Measurements from ENCODE around the gene HOXA9. TPM values are rescaled to one million over a fixed set of nuclear protein-coding genes. Genes with fewer than 3 reads are reported as not detected.

Gene HOXA9
- total RNA-seq, 1 experiment from 2014 or later, result 6.9 TPM

GRCh38 chr7:27169658-27170425, 4.5 kb upstream of the HOXA9 start:
- peak overlapping the region; percentile 87 for H3K27ac Mint-ChIP-seq (ENCODE audit: low read depth, unreplicated experiment)

DNA sequence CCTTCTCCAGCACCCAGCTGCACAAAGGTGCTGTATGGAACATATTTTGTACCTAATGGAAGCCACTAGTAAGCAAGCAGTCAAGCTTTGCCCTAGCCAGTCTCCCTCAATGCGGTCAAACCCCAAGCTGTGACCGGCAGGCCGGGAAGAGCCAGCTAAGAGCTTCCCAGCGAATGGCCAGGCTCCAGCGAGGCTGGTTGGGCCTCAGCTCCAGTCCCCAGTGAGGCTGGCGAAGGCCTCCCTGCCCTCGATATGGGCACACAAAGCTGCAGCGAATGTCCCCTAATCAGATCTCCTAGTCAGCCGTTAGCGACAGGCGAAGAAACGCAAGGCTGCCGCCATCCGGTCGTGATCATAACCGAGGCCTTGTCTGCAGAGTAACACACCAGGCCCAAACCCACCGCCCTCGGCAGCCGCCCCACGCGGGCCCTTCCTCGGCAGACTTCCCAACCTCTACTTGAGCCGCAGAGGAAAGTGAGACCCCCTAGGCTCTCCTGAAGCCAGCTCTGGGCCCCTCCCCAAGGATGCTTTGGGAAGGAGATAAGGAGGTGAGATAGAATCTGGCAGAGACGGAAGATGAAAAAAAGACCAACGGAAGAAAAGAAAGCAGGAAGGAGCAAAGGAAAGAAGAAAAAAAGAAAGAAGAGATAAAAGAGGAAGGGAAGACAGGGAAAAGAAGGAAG, 3.1 kb upstream of the HOXA9 start:
- Mint-ChIP-seq H3K27me3 (ENCODE audit: insufficient read depth, unreplicated experiment) (no peaks in the 10 kb centered on the region), H3K9me3 (ENCODE audit: unreplicated experiment) (no peaks in the 10 kb centered on the region), H3K4me3 (ENCODE audit: unreplicated experiment) (peak overlapping the region; percentile 79), H3K36me3 (ENCODE audit: insufficient read depth, unreplicated experiment) (peaks cover 18% of the 10 kb centered on the region), H3K27ac (ENCODE audit: low read depth, unreplicated experiment) (peak overlapping the region; percentile 87), H3K4me1 (ENCODE audit: insufficient read depth, unreplicated experiment) (peaks cover 20% of the 10 kb centered on the region)
- no peak for DNase-seq (ENCODE audit: unreplicated experiment)
- no TSS peak for BruUV-seq (replicated peaks)
- ChIA-PET POLR2A (interaction anchor here (0.5 to 6.3 kb wide), 8 partner anchors 9 to 969 kb away, joined by 3 to 42 read pairs (median 4); partner anchors contain the start of genes HOXA1 and HOXA6), CTCF (interaction anchor here (0.6 to 1.6 kb wide), 6 partner anchors 9 to 644 kb away, joined by 3 to 9 read pairs (median 4); no protein-coding TSS in a partner anchor)
- intact Hi-C loops (cut with micrococcal nuclease), result no loop called here
- no peak for TF ChIP-seq CTCF (IDR thresholded peaks at IDR 0.05; ENCODE audit: unreplicated experiment)

More at GRCh38 chr7:27169658-27170425, 4.5 kb upstream of the HOXA9 start:
- Mint-ChIP-seq H3K4me3 (ENCODE audit: unreplicated experiment) (peak overlapping the region; percentile 79), H3K27me3 (ENCODE audit: insufficient read depth, unreplicated experiment) (no peaks in the 10 kb centered on the region), H3K36me3 (ENCODE audit: insufficient read depth, unreplicated experiment) (peaks cover 12% of the 10 kb centered on the region), H3K4me1 (ENCODE audit: insufficient read depth, unreplicated experiment) (peaks cover 20% of the 10 kb centered on the region), H3K9me3 (ENCODE audit: unreplicated experiment) (no peaks in the 10 kb centered on the region)
- peak; percentile 55 for DNase-seq (ENCODE audit: unreplicated experiment)
- ChIA-PET CTCF (interaction anchor here (1.0 to 1.8 kb wide), 8 partner anchors 10 to 800 kb away, joined by 3 to 5 read pairs (median 4); partner anchors contain the start of gene HOXA5), POLR2A (interaction anchor here (0.6 to 6.3 kb wide), 13 partner anchors 7 to 970 kb away, joined by 3 to 59 read pairs (median 12); partner anchors contain the start of genes HOXA1, HOXA5, HOXA6 and SKAP2)
- no peak for TF ChIP-seq CTCF (IDR thresholded peaks at IDR 0.05; ENCODE audit: unreplicated experiment)
- intact Hi-C loops (cut with micrococcal nuclease), result no loop called here
- no TSS peak for BruUV-seq (replicated peaks)

GRCh38 chr7:27167916-27168264, 2.6 kb upstream of the HOXA9 start:
- no peak for TF ChIP-seq CTCF (IDR thresholded peaks at IDR 0.05; ENCODE audit: unreplicated experiment)
- Mint-ChIP-seq H3K27me3 (ENCODE audit: insufficient read depth, unreplicated experiment) (no peaks in the 10 kb centered on the region), H3K4me3 (ENCODE audit: unreplicated experiment) (no peak overlapping the region), H3K36me3 (ENCODE audit: insufficient read depth, unreplicated experiment) (peaks cover 18% of the 10 kb centered on the region), H3K27ac (ENCODE audit: low read depth, unreplicated experiment) (peak overlapping the region; percentile 25), H3K4me1 (ENCODE audit: insufficient read depth, unreplicated experiment) (peaks cover 20% of the 10 kb centered on the region), H3K9me3 (ENCODE audit: unreplicated experiment) (no peaks in the 10 kb centered on the region)
- POLR2A ChIA-PET, result interaction anchor here (0.5 to 6.3 kb wide), 7 partner anchors 9 to 1227 kb away, joined by 3 to 36 read pairs (median 4); partner anchors contain the start of gene HOXA6
- CTCF ChIA-PET, result interaction anchor here (0.6 to 1.6 kb wide), 5 partner anchors 12 to 645 kb away, joined by 3 to 9 read pairs (median 4); no protein-coding TSS in a partner anchor
- BruUV-seq (replicated peaks), result no TSS peak
- intact Hi-C loops (cut with micrococcal nuclease), result no loop called here
- no peak for DNase-seq (ENCODE audit: unreplicated experiment)
